OCI-LY7 (cell line): ENCODE data around the gene FBRSL1. TPM values are rescaled to one million over a fixed set of nuclear protein-coding genes. Genes with fewer than 3 reads are reported as not detected.

Source experiments
- BruUV-seq: library from RNA; stranded (reverse); fragments of 400-500 nt; replicated peaks from 2 replicates; lab custom pipeline; 2021; lab: Mats Ljungman, UMichigan
- CTCF ChIA-PET: fragments of 300-600 bp; sonication (Branson Sonifier 250); formaldehyde crosslinking; loops from one replicate; lab custom pipeline; 2022; ENCODE audit warnings: antibody characterized with exemption; ENCODE audit not compliant: unreplicated experiment; lab: Charles Lee
- POLR2A ChIA-PET: fragments of 300-600 bp; sonication (Branson Sonifier 250); formaldehyde crosslinking; loops from one replicate; lab custom pipeline; 2022; ENCODE audit warnings: antibody characterized with exemption; lab: Charles Lee
- DNase-seq: peaks from one replicate; pipeline ENCODE4 v3.0.0-alpha.2; 2015; ENCODE audit warnings: low spot score
- H2AFZ ChIP-seq: fragments of 200-600 bp; sonication (generic), shearing (Covaris generic); 2 replicates; pipeline ENCODE4 v1.6.1; 2014; ENCODE audit warnings: mild to moderate bottlenecking, antibody characterized with exemption, low read length, moderate library complexity
- H3K27ac ChIP-seq: fragments of 200-600 bp; sonication (generic); 2 replicates; pipeline ENCODE4 v1.5.1; 2014; ENCODE audit warnings: mixed run types, low read depth, mild to moderate bottlenecking, moderate library complexity, low read length, inconsistent platforms; ENCODE audit not compliant: poor library complexity, severe bottlenecking
- H3K36me3 ChIP-seq: fragments of 200-600 bp; sonication (generic); 2 replicates; pipeline ENCODE4 v1.6.1; 2014; ENCODE audit warnings: mild to moderate bottlenecking, antibody characterized with exemption, low read length, moderate library complexity, mixed read lengths; ENCODE audit not compliant: insufficient read depth
- H3K4me1 ChIP-seq: fragments of 200-600 bp; sonication (generic); 2 replicates; pipeline ENCODE4 v1.5.1; 2014; ENCODE audit warnings: mild to moderate bottlenecking, low read length; ENCODE audit not compliant: insufficient read depth, poor library complexity, severe bottlenecking
- H3K4me2 ChIP-seq: fragments of 200-600 bp; sonication (generic); 2 replicates; pipeline ENCODE4 v1.6.1; 2014; ENCODE audit warnings: mild to moderate bottlenecking, low read length
- H3K4me3 ChIP-seq: fragments of 200-600 bp; sonication (generic); 2 replicates; pipeline ENCODE4 v1.5.1; 2014; ENCODE audit warnings: mild to moderate bottlenecking, low read depth, low read length; ENCODE audit not compliant: poor library complexity, severe bottlenecking
- H3K79me2 ChIP-seq: fragments of 200-600 bp; sonication (generic); 2 replicates; pipeline ENCODE4 v1.6.1; 2016; ENCODE audit warnings: low read depth, mild to moderate bottlenecking, low read length, moderate library complexity, mixed read lengths; ENCODE audit not compliant: insufficient read depth
- H3K9me2 ChIP-seq: fragments of 200-600 bp; sonication (generic); 2 replicates; pipeline ENCODE4 v1.6.1; 2016; ENCODE audit warnings: mild to moderate bottlenecking, low read length, mixed read lengths; ENCODE audit not compliant: insufficient read depth
- H3K9me3 ChIP-seq: fragments of 200-600 bp; sonication (generic); 2 replicates; pipeline ENCODE4 v1.6.1; 2014; ENCODE audit warnings: mild to moderate bottlenecking, mixed run types, low read length, mixed read lengths
- H4K20me1 ChIP-seq: fragments of 200-600 bp; sonication (generic); 2 replicates; pipeline ENCODE4 v1.6.1; 2014; ENCODE audit warnings: mild to moderate bottlenecking, antibody characterized with exemption, low read length, moderate library complexity, mixed read lengths; ENCODE audit not compliant: insufficient read depth
- EZH2phosphoT487 ChIP-seq: fragments of 200-600 bp; sonication (generic); IDR thresholded peaks from 2 replicates; pipeline ENCODE4 v1.6.1; 2018; ENCODE audit warnings: low read depth, borderline replicate concordance, mild to moderate bottlenecking, mixed run types, antibody characterized with exemption, low read length, moderate library complexity, mixed read lengths
- intact Hi-C: fragments of 100-400 bp; cut with micrococcal nuclease; formaldehyde crosslinking; loops from one replicate; pipeline ENCODE4 v1.10.0; 2022; ENCODE audit not compliant: unreplicated experiment
- total RNA-seq, 2 experiments: library from RNA; depleted of rRNA in 1 of 2; stranded (reverse); fragments of >200 nt in 1 of 2; shearing (Covaris generic) in 1 of 2; gene quantifications; 2 replicates each; pipeline ENCODE4 v1.2.3, GENCODE V29; 2014 to 2022
- TF ChIP-seq, protein P1 (sequence below): fragments of 200-600 bp; sonication (generic); conservative IDR thresholded peaks from 2 replicates; pipeline ENCODE4 v1.5.1; 2014; ENCODE audit warnings: mild to moderate bottlenecking, antibody characterized with exemption, low read length, moderate library complexity, mixed read lengths

Gene FBRSL1
- total RNA-seq, 2 experiments from 2014 or later = 24.6 to 87.8 TPM

DNA sequence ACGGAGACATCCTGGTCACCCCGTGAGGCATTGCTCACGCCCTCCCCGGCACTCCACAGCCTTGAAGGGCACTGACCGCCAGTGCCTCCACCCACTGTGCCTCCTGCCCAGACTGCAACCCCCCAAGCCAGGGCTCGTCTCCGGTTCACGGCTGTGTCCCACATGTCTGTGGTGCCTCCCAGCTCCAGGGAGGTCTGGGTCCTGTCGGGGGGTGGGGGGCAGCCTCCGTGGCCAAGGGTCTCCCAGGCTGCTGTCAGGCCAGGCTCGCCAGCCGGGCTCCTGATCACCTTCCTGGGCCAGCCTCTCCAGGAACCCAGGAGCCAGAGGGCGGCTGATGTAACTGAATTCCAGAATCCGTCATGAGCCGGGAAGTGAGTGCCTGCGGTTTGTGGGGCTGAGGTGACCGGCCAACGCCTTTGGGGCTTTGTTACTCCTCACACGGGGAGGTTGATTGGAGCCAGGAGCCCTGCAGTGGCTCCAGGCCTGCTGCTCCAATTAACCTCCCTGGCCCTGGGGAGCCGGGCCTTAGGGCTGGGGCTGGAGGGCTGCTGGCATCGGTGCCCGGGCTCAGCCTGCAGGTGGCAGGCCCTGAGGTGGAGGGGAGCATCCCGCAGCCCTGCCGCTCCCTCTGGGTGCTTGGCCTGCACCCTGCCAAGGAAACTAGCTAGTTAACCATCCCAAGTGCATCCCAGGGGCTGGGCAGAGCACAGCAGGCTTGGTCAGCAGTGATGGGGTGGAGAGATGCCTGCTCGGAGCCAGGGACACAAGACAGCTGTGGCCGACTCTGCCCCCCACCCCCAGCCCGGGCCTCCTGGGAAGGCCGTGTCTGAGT, 36.4 kb upstream of the FBRSL1 start:
- no TSS peak for BruUV-seq
- CTCF ChIA-PET = no interaction called here
- no peak overlapping the region for H3K27ac ChIP-seq
- H3K36me3 ChIP-seq = no peaks in the 10 kb centered on the region
- no peaks in the 10 kb centered on the region for H3K9me3 ChIP-seq
- DNase-seq = no peak
- TF ChIP-seq EZH2phosphoT487 = no peak
- TF ChIP-seq, protein P1, sequence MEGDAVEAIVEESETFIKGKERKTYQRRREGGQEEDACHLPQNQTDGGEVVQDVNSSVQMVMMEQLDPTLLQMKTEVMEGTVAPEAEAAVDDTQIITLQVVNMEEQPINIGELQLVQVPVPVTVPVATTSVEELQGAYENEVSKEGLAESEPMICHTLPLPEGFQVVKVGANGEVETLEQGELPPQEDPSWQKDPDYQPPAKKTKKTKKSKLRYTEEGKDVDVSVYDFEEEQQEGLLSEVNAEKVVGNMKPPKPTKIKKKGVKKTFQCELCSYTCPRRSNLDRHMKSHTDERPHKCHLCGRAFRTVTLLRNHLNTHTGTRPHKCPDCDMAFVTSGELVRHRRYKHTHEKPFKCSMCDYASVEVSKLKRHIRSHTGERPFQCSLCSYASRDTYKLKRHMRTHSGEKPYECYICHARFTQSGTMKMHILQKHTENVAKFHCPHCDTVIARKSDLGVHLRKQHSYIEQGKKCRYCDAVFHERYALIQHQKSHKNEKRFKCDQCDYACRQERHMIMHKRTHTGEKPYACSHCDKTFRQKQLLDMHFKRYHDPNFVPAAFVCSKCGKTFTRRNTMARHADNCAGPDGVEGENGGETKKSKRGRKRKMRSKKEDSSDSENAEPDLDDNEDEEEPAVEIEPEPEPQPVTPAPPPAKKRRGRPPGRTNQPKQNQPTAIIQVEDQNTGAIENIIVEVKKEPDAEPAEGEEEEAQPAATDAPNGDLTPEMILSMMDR = no peak
- H3K9me2 ChIP-seq = no peaks in the 10 kb centered on the region
- no peaks in the 10 kb centered on the region for H3K4me1 ChIP-seq
- H4K20me1 ChIP-seq = no peaks in the 10 kb centered on the region
- intact Hi-C loops = no loop called here
- no peak overlapping the region for H3K4me3 ChIP-seq
- no peaks in the 10 kb centered on the region for H3K79me2 ChIP-seq
- H3K4me2 ChIP-seq = no peak overlapping the region
- POLR2A ChIA-PET = no interaction called here
- no peak overlapping the region for H2AFZ ChIP-seq

DNA sequence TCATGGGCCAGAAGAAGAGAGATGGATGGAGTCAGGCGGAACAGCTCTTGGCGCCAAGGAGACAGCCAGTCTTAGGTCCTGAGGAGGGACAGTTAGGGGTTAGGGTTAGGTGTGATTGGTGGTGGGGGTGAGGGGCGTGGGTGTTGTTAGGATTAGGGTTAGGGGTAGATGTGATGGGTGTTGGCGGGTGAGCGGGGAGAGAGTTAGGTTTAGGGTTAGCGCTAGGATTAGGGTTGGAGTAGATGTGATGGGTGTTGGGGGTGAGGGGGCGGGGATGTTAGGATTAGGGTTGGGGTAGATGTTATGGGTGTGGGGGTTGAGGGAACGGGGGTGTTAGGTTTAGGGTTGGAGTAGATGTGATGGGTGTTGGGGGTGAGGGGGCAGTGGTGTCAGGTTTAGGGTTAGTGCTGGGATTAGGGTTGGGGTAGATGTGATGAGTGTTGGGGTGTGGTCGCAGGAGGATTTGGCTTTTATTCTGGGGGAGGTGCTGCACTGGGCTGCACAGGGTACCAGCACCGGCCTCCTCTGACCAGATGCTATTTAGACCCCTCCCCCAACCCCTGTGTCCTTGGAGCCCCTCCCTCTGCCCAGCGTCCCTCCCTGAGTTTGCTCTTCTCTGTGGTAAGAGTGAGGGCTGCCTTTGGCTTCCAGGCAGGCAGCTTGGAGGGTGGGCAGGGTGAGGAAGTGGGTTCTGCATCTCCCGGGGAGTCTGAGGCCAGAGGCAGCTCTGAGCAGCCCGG, 35.6 kb upstream of the FBRSL1 start:
- TF ChIP-seq, protein P1 = no peak
- TF ChIP-seq EZH2phosphoT487 = no peak
- Histone ChIP-seq H3K79me2 (no peaks in the 10 kb centered on the region), H3K4me3 (no peak overlapping the region), H3K4me2 (no peak overlapping the region), H3K4me1 (no peaks in the 10 kb centered on the region), H4K20me1 (no peaks in the 10 kb centered on the region), H2AFZ (no peak overlapping the region), H3K27ac (no peak overlapping the region), H3K36me3 (no peaks in the 10 kb centered on the region), H3K9me2 (no peaks in the 10 kb centered on the region), H3K9me3 (no peaks in the 10 kb centered on the region)
- BruUV-seq = no TSS peak
- no peak for DNase-seq
- ChIA-PET POLR2A (no interaction called here), CTCF (no interaction called here)
- intact Hi-C loops = no loop called here

DNA sequence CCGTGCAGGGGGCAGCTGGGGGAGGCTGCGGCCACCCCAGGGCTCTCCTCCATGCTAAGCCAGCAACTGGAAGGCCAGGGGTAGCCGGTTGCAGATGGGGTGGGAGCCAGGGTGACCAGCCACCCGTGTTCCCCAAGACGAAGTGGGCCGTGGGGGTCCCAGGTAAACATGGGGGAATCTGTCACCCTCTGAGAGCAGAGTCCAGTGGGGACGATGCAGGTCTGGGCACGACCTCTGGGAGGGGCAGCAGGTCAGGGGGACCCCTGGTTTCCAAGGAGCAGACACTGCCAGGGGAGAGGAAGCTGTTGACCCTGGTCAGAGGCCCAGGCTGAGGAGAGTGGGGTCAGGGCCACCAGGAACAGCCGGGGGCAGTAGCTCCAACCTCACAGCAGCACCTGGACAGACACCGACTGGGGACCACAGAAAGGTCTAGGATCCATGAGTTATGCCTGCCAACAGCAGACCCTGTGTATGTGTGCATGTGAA, 35.0 kb upstream of the FBRSL1 start:
- TF ChIP-seq, protein P1 = no peak
- no peak for TF ChIP-seq EZH2phosphoT487

More for the DNA sequence above, 35.0 kb upstream of the FBRSL1 start:
- Histone ChIP-seq H3K4me1 (no peaks in the 10 kb centered on the region), H3K9me2 (no peaks in the 10 kb centered on the region), H3K27ac (no peak overlapping the region), H4K20me1 (no peaks in the 10 kb centered on the region), H2AFZ (no peak overlapping the region), H3K4me3 (no peak overlapping the region), H3K79me2 (no peaks in the 10 kb centered on the region), H3K36me3 (no peaks in the 10 kb centered on the region), H3K4me2 (no peak overlapping the region), H3K9me3 (no peaks in the 10 kb centered on the region)
- BruUV-seq = no TSS peak
- ChIA-PET CTCF (no interaction called here), POLR2A (no interaction called here)
- DNase-seq = no peak
- intact Hi-C loops = no loop called here
